SK-N-SH treated with all-trans-retinoic acid at 6 μM for 48 hours (cell line): ENCODE measurements around the gene C9.

Source experiments
- ATAC-seq: fragments of 200-7000 bp; cut with Tn5 transposase; 3 replicates; pipeline ENCODE4 v1.9.1; 2020; ENCODE audit warnings: mild to moderate bottlenecking, moderate library complexity
- ARNTL ChIP-seq: fragments of 450-650 bp; formaldehyde crosslinking; IDR thresholded peaks from 2 replicates; pipeline ENCODE4 v1.5.0; 2020; ENCODE audit warnings: low read depth, mild to moderate bottlenecking, moderate library complexity, borderline replicate concordance
- BACH2 ChIP-seq: fragments of 250-450 bp; sonication (Bioruptor Pico); IDR thresholded peaks from 2 replicates; pipeline ENCODE4 v1.9.0; 2021; ENCODE audit warnings: mild to moderate bottlenecking, borderline replicate concordance
- CSDC2 ChIP-seq: fragments of 250-450 bp; sonication (Bioruptor Pico); IDR thresholded peaks from 2 replicates; pipeline ENCODE4 v1.5.0; 2020; ENCODE audit warnings: mild to moderate bottlenecking, moderate library complexity
- ESRRG ChIP-seq: fragments of 250-450 bp; sonication (Bioruptor Pico); IDR thresholded peaks from 2 replicates; pipeline ENCODE4 v1.6.1; 2021; ENCODE audit warnings: mild to moderate bottlenecking
- GLIS3 ChIP-seq: fragments of 250-450 bp; sonication (Bioruptor Pico); IDR thresholded peaks from 2 replicates; pipeline ENCODE4 v1.5.0; 2020; ENCODE audit warnings: mild to moderate bottlenecking, moderate library complexity
- ISL1 ChIP-seq: fragments of 250-450 bp; sonication (Bioruptor Pico); IDR thresholded peaks from 2 replicates; pipeline ENCODE4 v2.1.2; 2022; ENCODE audit warnings: mild to moderate bottlenecking, moderate library complexity
- OSR1 ChIP-seq: fragments of 250-450 bp; sonication (Bioruptor Pico); IDR thresholded peaks from 2 replicates; pipeline ENCODE4 v1.8.0; 2022; ENCODE audit warnings: moderate library complexity, mild to moderate bottlenecking, inconsistent platforms
- PPARA ChIP-seq: fragments of 250-450 bp; sonication (Bioruptor Pico); IDR thresholded peaks from 2 replicates; pipeline ENCODE4 v1.5.0; 2020; ENCODE audit warnings: mild to moderate bottlenecking, borderline replicate concordance
- RARB ChIP-seq: fragments of 250-450 bp; sonication (Bioruptor Pico); IDR thresholded peaks from 2 replicates; pipeline ENCODE4 v1.8.0; 2021; ENCODE audit warnings: mild to moderate bottlenecking, moderate library complexity
- SNAI2 ChIP-seq: fragments of 250-450 bp; sonication (Bioruptor Pico); IDR thresholded peaks from 2 replicates; pipeline ENCODE4 v1.5.0; 2020; ENCODE audit warnings: mild to moderate bottlenecking, moderate library complexity
- TCF4 ChIP-seq: fragments of 250-450 bp; sonication (Bioruptor Pico); IDR thresholded peaks from 2 replicates; pipeline ENCODE4 v1.8.0; 2021; ENCODE audit warnings: mild to moderate bottlenecking, moderate library complexity, borderline replicate concordance
- TOX ChIP-seq: fragments of 250-450 bp; sonication (Bioruptor Pico); IDR thresholded peaks from 2 replicates; pipeline ENCODE4 v1.8.0; 2021; ENCODE audit warnings: mild to moderate bottlenecking, moderate library complexity, borderline replicate concordance
- ZC3H10 ChIP-seq: fragments of 250-450 bp; sonication (Bioruptor Pico); IDR thresholded peaks from 2 replicates; pipeline ENCODE4 v1.5.1; 2021; ENCODE audit warnings: mild to moderate bottlenecking, moderate library complexity
- ZFP3 ChIP-seq: fragments of 250-450 bp; sonication (Bioruptor Pico); IDR thresholded peaks from 2 replicates; pipeline ENCODE4 v1.5.0; 2020; ENCODE audit warnings: mild to moderate bottlenecking, moderate library complexity
- ZFP30 ChIP-seq: fragments of 450-650 bp; formaldehyde crosslinking; IDR thresholded peaks from 2 replicates; pipeline ENCODE4 v1.5.0; 2022; ENCODE audit warnings: mild to moderate bottlenecking, moderate library complexity
- ZNF565 ChIP-seq: fragments of 450-650 bp; formaldehyde crosslinking; conservative IDR thresholded peaks from 2 replicates; pipeline ENCODE4 v1.5.0; 2020; ENCODE audit warnings: low read depth, mild to moderate bottlenecking, moderate library complexity
- ZNF70 ChIP-seq: fragments of 450-650 bp; formaldehyde crosslinking; IDR thresholded peaks from 2 replicates; pipeline ENCODE4 v1.5.0; 2020; ENCODE audit warnings: mild to moderate bottlenecking, moderate library complexity
- ZNF8 ChIP-seq: fragments of 450-650 bp; formaldehyde crosslinking; IDR thresholded peaks from 2 replicates; pipeline ENCODE4 v1.5.0; 2020; ENCODE audit warnings: mild to moderate bottlenecking, moderate library complexity
- TF ChIP-seq, protein P1 (sequence below): fragments of 250-450 bp; sonication (Bioruptor Pico); IDR thresholded peaks from 2 replicates; pipeline ENCODE4 v1.8.0; 2020; ENCODE audit warnings: mild to moderate bottlenecking, moderate library complexity, borderline replicate concordance
- TF ChIP-seq, protein P2 (sequence below): fragments of 250-450 bp; sonication (Bioruptor Pico); IDR thresholded peaks from 2 replicates; pipeline ENCODE4 v1.5.1; 2020; ENCODE audit warnings: low read depth, mild to moderate bottlenecking, moderate library complexity
- TF ChIP-seq, protein P3 (sequence below): fragments of 250-450 bp; sonication (Bioruptor Pico); IDR thresholded peaks from 2 replicates; pipeline ENCODE4 v1.5.1; 2021; ENCODE audit warnings: mild to moderate bottlenecking, moderate library complexity
- TF ChIP-seq, protein P4 (sequence below): fragments of 250-450 bp; sonication (Bioruptor Pico); IDR thresholded peaks from 2 replicates; pipeline ENCODE4 v1.5.0; 2020; ENCODE audit warnings: mild to moderate bottlenecking, moderate library complexity
- TF ChIP-seq, protein P5 (sequence below): fragments of 250-450 bp; sonication (Bioruptor Pico); IDR thresholded peaks from 2 replicates; pipeline ENCODE4 v1.8.0; 2021; ENCODE audit warnings: low read depth, mild to moderate bottlenecking, moderate library complexity, borderline replicate concordance

The C9 gene

DNA sequence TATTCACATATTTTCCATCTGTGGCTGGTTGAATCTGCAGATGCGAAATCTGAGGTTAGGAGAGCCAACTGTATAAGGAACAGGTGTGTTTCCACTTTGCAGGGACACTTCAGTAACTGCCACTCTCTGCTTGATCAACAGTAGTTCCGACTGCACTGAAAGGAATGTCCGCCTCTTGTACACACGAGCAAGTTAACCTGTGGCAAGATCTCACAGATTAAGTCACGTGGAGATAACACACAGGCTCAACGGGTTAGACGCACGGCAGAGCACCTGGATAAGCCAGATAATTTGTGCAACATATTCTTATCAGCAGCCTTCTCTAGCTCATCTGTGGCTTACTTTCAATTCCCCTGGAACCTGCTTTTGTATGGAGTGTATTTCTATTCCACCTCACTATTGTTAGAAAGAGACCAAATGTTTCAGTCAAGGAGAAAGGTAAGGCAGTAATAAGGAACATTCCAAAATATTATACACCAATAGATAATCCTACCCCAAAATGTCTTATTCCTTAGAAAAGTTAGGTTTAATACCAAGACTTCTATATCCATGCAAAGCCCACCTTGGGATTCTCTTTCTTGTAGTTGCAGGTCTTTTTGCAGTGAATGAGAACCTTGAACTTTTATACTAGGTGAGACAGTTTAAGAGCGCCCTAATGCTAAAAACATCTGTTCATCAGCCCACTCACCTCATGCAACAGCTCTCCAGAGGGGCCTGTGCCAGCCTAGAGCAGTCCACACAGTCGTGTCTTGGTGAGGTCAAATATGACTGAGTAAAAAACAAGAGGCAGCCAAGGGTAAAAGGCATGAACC, 6.5 kb upstream of the C9 start:
- TF ChIP-seq CSDC2 (CRISPR knock-in tag) = no peak
- TF ChIP-seq, protein P1, sequence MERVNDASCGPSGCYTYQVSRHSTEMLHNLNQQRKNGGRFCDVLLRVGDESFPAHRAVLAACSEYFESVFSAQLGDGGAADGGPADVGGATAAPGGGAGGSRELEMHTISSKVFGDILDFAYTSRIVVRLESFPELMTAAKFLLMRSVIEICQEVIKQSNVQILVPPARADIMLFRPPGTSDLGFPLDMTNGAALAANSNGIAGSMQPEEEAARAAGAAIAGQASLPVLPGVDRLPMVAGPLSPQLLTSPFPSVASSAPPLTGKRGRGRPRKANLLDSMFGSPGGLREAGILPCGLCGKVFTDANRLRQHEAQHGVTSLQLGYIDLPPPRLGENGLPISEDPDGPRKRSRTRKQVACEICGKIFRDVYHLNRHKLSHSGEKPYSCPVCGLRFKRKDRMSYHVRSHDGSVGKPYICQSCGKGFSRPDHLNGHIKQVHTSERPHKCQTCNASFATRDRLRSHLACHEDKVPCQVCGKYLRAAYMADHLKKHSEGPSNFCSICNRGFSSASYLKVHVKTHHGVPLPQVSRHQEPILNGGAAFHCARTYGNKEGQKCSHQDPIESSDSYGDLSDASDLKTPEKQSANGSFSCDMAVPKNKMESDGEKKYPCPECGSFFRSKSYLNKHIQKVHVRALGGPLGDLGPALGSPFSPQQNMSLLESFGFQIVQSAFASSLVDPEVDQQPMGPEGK (CRISPR knock-in tag) = no peak
- TF ChIP-seq PPARA = no peak
- TF ChIP-seq SNAI2 = no peak
- TF ChIP-seq, protein P2, sequence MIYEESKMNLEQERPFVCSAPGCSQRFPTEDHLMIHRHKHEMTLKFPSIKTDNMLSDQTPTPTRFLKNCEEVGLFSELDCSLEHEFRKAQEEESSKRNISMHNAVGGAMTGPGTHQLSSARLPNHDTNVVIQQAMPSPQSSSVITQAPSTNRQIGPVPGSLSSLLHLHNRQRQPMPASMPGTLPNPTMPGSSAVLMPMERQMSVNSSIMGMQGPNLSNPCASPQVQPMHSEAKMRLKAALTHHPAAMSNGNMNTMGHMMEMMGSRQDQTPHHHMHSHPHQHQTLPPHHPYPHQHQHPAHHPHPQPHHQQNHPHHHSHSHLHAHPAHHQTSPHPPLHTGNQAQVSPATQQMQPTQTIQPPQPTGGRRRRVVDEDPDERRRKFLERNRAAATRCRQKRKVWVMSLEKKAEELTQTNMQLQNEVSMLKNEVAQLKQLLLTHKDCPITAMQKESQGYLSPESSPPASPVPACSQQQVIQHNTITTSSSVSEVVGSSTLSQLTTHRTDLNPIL (CRISPR knock-in tag) = no peak
- TF ChIP-seq, protein P3, sequence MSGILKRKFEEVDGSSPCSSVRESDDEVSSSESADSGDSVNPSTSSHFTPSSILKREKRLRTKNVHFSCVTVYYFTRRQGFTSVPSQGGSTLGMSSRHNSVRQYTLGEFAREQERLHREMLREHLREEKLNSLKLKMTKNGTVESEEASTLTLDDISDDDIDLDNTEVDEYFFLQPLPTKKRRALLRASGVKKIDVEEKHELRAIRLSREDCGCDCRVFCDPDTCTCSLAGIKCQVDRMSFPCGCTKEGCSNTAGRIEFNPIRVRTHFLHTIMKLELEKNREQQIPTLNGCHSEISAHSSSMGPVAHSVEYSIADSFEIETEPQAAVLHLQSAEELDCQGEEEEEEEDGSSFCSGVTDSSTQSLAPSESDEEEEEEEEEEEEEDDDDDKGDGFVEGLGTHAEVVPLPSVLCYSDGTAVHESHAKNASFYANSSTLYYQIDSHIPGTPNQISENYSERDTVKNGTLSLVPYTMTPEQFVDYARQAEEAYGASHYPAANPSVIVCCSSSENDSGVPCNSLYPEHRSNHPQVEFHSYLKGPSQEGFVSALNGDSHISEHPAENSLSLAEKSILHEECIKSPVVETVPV = no peak
- no peak for TF ChIP-seq OSR1 (CRISPR knock-in tag)
- TF ChIP-seq GLIS3 (CRISPR knock-in tag) = no peak
- TF ChIP-seq ISL1 = no peak
- TF ChIP-seq, protein P4, sequence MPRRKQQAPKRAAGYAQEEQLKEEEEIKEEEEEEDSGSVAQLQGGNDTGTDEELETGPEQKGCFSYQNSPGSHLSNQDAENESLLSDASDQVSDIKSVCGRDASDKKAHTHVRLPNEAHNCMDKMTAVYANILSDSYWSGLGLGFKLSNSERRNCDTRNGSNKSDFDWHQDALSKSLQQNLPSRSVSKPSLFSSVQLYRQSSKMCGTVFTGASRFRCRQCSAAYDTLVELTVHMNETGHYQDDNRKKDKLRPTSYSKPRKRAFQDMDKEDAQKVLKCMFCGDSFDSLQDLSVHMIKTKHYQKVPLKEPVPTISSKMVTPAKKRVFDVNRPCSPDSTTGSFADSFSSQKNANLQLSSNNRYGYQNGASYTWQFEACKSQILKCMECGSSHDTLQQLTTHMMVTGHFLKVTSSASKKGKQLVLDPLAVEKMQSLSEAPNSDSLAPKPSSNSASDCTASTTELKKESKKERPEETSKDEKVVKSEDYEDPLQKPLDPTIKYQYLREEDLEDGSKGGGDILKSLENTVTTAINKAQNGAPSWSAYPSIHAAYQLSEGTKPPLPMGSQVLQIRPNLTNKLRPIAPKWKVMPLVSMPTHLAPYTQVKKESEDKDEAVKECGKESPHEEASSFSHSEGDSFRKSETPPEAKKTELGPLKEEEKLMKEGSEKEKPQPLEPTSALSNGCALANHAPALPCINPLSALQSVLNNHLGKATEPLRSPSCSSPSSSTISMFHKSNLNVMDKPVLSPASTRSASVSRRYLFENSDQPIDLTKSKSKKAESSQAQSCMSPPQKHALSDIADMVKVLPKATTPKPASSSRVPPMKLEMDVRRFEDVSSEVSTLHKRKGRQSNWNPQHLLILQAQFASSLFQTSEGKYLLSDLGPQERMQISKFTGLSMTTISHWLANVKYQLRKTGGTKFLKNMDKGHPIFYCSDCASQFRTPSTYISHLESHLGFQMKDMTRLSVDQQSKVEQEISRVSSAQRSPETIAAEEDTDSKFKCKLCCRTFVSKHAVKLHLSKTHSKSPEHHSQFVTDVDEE (CRISPR knock-in tag) = no peak
- TF ChIP-seq ZNF8 (CRISPR knock-in tag) = no peak
- no peak for TF ChIP-seq ZFP30
- TF ChIP-seq ZNF70 (CRISPR knock-in tag) = no peak
- TF ChIP-seq ARNTL (CRISPR knock-in tag) = no peak
- TF ChIP-seq ZNF565 (CRISPR knock-in tag) = no peak
- no peak for TF ChIP-seq RARB (CRISPR knock-in tag)
- TF ChIP-seq TOX (CRISPR knock-in tag) = no peak
- TF ChIP-seq TCF4 = no peak
- TF ChIP-seq ZFP3 (CRISPR knock-in tag) = no peak
- TF ChIP-seq ZC3H10 = no peak
- no peak for ATAC-seq

DNA sequence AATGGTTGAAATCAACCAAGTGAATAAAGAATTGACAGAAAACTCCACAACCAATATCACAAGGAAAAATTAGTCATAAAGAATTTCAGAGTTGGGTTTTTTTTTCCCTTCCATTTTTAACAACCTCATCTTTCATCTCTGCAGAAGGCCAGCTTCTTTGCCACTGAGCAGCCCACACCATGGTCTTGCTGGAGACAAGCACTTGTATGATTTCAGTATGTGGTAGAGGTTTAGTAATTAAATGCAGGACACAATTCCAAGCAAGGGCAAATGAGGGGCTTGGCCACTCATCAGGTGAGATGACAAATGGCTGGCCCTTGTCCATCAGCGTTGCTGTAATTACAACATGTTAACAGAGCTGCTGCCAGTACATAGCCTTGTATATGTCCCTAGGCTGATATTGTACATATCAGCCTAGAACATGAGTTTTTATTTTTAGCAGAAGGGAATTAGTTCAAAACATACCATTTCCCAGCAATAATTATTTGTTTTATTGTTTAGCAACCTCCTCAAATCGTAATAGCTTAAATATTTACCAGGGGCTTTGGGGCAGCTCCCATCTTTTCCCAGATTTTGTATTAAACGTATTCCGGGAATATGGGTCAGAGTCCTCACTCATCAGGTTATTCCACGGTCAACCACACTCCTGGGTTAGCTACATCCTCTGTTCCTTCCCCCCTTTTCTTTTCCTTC, 5.0 kb upstream of the C9 start:
- ATAC-seq = no peak
- TF ChIP-seq ESRRG (CRISPR knock-in tag) (no peak), BACH2 (CRISPR knock-in tag) (no peak), CSDC2 (CRISPR knock-in tag) (no peak), ARNTL (CRISPR knock-in tag) (no peak), ZNF565 (CRISPR knock-in tag) (no peak)
- TF ChIP-seq, protein P3 = no peak
- TF ChIP-seq, protein P5, sequence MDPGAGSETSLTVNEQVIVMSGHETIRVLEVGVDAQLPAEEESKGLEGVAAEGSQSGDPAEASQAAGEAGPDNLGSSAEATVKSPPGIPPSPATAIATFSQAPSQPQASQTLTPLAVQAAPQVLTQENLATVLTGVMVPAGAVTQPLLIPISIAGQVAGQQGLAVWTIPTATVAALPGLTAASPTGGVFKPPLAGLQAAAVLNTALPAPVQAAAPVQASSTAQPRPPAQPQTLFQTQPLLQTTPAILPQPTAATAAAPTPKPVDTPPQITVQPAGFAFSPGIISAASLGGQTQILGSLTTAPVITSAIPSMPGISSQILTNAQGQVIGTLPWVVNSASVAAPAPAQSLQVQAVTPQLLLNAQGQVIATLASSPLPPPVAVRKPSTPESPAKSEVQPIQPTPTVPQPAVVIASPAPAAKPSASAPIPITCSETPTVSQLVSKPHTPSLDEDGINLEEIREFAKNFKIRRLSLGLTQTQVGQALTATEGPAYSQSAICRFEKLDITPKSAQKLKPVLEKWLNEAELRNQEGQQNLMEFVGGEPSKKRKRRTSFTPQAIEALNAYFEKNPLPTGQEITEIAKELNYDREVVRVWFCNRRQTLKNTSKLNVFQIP = no peak
- TF ChIP-seq, protein P4 (CRISPR knock-in tag) = no peak
- TF ChIP-seq, protein P1 (CRISPR knock-in tag) = no peak
